GM12891 (cell line): Measurements from ENCODE around the gene NMNAT2.

Experiments
- DNase-seq: peaks from one replicate; pipeline ENCODE4 v3.0.0; 2011; ENCODE audit warnings: low spot score; ENCODE audit not compliant: insufficient read length
- FAIRE-seq: peaks from 2 replicates; lab custom pipeline; 2011; peaks lifted over from hg19 to GRCh38; lab: Jason Lieb, UNC
- PAX5 ChIP-seq: IDR thresholded peaks from 2 replicates; pipeline ENCODE4 v1.6.1; 2011; ENCODE audit warnings: low read length, moderate library complexity, mild to moderate bottlenecking; ENCODE audit not compliant: insufficient read depth, severe bottlenecking
- POLR2A ChIP-seq: IDR thresholded peaks from 2 replicates; pipeline ENCODE4 v1.6.1; 2011; ENCODE audit warnings: low read depth, low read length, control low read depth
- POLR2AphosphoS5 ChIP-seq: IDR thresholded peaks from 2 replicates; pipeline ENCODE4 v1.6.1; 2011; ENCODE audit warnings: low read depth, low read length, control low read depth
- POU2F2 ChIP-seq: IDR thresholded peaks from 2 replicates; pipeline ENCODE4 v1.6.1; 2011; ENCODE audit warnings: low read depth, mild to moderate bottlenecking, control low read depth, low read length, moderate library complexity
- SPI1 ChIP-seq: IDR thresholded peaks from 2 replicates; pipeline ENCODE4 v1.6.1; 2011; ENCODE audit warnings: low read depth, low read length, control low read depth
- TAF1 ChIP-seq: IDR thresholded peaks from 2 replicates; pipeline ENCODE4 v1.6.1; 2011; ENCODE audit warnings: low read depth, low read length, control low read depth

NMNAT2 gene

DNA sequence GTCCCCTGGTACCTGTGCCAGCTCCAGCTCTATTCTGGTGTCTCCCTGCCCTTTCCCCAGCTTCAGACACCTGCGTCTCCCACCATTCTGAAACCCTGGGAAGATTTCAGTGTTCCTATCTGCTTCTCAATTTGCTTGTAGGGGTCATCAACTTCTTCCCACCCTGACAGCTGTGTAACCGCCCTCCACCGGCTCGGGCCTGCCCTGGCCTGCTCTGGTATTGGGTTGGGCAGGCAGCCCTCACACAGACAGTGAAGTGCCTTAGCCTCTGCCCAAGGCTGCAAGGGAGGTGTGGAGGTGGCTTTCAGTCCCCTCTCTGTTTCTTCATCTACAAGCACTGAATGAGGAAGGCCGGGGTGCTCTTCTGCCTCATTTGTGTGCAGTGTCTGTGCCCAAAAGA, 134.9 kb downstream of the NMNAT2 start:
- no peak for DNase-seq
- TF ChIP-seq SPI1, result no peak
- no peak for TF ChIP-seq TAF1
- TF ChIP-seq PAX5, result no peak
- no peak for TF ChIP-seq POLR2AphosphoS5
- TF ChIP-seq POU2F2, result no peak
- no peak for FAIRE-seq

DNA sequence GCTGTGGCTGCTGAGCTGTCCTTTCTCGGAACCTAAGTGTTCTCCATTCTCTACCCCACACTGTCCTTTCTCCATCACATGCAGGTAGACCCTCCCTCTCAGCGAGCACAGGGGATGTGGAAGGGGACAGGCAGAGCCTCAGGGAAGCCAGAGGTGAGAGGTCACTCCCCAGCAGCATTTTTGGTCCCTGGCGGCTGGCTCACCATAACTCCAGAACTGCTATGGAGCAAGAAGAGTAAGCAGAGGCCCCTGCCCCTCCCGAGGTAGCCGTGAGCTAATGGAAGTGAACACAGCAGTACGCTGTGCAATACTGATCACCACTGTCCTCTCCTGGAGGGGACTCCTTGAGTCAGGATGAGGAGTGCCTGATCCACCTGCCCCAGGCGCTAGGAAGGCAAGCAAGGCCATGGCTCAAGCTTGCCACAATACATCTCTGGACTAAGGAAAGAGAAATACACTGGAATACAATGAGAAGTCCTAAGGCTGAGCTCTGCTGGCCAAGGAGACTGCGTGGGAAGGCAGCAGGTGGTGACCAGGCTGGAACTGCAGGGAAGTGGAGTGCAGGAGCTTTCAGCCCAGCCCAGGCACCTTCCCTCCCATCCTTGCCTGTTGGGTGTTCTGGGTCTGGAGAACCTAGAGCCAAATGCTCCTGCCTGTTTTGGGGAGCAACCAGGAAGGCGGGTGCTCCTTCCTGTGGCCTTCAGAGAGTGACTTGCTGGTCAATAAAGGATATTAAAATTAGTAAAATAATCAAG, 135.9 kb downstream of the NMNAT2 start:
- FAIRE-seq (no peak), DNase-seq (no peak)
- TF ChIP-seq PAX5 (no peak), POLR2AphosphoS5 (no peak), POLR2A (no peak), POU2F2 (no peak)

DNA sequence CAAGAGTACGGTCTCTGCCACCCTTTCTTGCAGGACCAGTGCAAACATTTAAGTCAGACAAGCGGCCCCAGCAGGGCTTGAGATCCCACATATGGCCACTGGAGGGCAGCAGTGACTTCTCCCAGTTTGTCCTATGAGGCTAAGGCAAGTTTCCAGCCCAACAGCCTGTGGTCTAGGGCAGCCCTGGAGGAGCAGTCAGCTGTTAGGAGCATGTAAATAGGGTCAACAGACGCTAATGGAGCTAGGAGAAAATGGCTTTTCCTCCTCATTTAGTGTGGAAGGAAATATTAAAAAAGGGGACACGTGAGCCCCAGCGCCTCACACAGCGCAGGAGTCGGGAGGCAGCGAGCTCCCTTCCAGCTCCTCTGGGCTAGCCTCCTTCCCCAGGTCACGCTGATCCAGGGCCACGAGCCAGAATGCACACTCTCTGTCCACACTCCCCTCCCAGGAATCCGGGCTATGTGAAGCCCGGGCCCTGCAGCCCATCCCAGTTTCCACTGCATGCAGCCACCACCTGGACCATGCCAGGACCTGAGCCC, 136.6 kb downstream of the NMNAT2 start:
- TF ChIP-seq POLR2AphosphoS5 (no peak), TAF1 (no peak), PAX5 (no peak), POU2F2 (no peak), POLR2A (no peak), SPI1 (no peak)
- DNase-seq (peak; percentile 58), FAIRE-seq (peak; percentile 87)

DNA sequence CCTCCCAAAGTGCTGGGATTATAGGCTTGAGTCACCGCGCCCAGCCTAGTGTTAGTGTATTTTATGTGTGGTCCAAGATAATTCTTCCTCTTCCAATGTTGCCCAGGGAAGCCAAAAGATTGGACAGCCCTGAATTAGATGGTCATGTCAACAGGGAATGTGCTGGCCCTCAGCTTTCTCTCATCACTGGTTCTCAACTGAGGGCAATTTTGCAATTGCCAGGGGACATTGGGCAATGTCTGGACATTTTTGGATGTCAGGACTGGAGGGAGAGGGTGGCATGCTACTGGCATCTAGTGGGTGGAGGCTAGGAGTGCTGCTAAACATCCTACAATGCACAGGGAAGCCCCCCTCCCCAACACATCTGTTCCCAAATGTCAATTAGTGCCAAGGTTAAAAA, 137.1 kb downstream of the NMNAT2 start:
- TF ChIP-seq PAX5 (no peak), TAF1 (no peak), POLR2AphosphoS5 (no peak), POU2F2 (no peak), SPI1 (no peak), POLR2A (no peak)
- no peak for FAIRE-seq
- no peak for DNase-seq

DNA sequence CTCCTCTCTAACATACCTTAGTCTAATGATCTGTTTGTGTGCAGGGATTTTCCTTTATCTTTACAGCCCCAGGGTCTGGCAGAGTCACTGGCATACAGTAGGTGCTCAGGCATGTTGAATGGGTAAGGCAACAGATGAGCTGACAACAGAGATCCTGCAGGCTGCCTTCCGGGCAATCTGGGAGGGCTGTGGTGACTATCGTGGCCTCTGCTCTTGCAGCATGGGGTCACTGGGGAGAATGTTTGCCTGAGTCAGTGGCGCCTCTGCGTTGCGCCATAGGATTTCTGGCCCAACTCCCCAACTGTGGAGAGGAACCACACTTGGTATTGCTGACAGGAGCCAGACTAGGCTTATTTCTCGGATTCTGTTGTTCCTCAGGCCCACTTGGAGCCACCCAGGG, 138.3 kb downstream of the NMNAT2 start:
- DNase-seq (no peak), FAIRE-seq (no peak)
- no peak for TF ChIP-seq SPI1

DNA sequence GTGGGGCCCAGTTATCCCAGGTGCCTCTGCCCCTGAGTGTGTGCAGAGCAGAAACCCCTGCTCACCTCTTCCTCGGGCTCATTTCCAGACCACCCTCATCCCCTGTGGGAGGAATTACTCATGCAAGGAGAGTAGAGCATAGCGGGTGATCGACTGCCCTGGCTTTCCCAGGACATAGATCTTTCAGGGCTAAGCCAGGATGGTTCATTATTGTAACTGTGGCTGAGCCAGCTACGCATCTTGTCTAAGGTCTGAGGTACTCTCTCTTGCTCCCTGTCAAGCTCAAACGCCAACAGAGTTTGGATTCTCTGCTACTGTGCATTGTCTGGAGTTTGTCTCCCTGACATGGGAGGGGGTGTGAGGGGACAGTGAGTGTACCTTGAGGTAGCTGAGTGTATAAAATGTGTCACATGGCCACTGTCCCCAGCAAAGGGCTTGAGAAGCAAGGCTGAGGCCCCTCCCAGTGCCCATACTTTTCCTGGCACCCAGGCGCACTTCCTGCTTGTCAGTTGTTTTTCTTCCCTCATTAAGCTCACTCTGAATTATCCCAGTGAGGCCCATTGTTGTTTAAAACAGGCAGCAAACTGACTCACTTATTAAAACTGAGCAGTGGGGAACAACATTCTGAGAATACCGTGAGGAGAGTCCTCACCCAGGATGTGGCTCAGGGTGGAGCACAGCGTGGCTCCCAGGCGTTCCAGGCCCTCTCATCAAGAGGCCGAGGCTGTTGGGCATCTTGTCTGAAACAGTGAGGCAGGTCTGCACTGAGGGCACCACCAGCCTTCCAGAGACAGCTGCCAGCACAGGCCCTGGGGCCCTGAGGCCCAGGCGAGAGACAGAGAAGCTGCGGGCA, 139.2 kb downstream of the NMNAT2 start:
- no peak for TF ChIP-seq TAF1
- TF ChIP-seq POLR2A, result no peak
- DNase-seq (no peak), FAIRE-seq (no peak)

DNA sequence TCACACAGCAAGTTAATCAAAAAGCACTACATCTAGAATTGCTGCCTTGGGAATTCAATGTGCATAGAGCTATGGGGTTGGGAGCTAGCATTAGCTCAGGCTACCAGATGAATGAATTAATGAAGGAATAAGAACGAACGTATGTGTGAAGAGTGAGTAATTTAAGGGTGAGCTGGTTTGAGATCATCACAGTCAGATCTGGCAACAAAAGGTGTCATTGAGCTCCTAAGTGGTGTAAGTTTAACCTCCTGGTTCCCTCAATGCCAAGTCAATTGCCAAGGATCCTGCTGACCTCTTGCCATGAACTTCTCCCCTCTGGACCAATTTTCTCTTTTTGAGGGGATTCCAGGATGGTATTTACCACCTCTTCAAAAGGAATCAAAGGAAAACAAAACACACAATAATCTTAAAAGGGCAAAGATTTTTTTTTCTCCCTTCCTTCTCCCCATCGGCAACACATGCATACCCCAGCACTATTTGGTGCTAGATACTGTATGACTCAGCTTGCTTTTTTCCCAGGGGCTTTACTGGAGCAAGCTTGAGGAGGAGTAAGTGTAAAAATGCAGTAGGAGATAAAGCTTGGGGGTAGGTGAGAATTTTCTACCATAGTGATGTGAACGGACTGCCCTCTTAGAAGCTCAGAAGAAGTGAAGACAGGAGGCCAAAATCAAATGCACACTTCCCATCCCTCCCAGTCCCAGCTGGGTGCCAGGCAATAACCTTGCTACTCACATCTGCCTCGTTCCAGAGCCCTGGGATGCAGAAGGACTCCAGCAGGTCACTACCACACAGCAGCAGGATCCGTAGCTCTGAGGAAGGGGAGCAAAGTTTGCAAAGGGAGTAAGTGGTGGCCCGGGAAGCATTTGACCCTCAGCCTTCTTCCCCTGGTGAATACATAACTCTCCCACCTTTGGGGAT, 140.1 kb downstream of the NMNAT2 start:
- FAIRE-seq, result no peak
- no peak for DNase-seq
- TF ChIP-seq TAF1, result no peak
- TF ChIP-seq POLR2AphosphoS5, result no peak
- TF ChIP-seq POLR2A, result no peak
- no peak for TF ChIP-seq SPI1
- TF ChIP-seq PAX5, result no peak
- TF ChIP-seq POU2F2, result no peak

DNA sequence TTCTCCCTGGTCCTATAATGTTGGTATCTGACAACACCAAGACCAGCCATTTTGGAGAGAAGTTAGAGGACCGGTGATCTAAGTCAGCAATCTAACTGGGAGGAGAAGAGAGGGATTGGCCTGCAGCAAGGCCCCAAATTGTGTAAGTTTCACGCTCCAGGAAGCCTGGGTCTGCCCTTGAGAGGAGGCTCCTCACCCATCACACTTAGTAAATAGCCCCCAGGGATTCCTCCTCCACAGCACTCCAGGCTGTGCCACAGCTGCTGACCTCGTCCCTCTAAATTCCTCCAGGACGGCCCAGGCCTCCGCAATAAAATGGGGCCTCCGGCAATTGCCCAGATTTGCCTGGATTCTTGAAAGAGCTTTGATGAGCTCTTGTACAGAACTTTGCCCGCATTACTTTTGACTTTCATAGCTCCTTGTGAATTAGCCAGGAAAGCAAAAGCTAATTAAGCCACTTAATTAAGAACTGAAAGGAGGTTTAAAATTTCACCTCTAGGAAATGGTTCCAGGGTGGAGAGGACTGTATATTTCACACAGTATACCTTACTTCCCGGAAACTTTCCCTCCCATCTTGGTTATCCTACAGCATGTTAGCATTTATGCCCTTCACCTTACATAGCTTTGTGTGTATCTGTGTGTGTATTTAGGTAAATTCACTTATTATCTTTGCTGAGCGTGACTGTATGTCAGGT, 141.6 kb downstream of the NMNAT2 start:
- no peak for TF ChIP-seq TAF1
- no peak for TF ChIP-seq PAX5
- no peak for TF ChIP-seq POLR2AphosphoS5
- no peak for TF ChIP-seq SPI1
- no peak for TF ChIP-seq POLR2A
- TF ChIP-seq POU2F2, result no peak
- DNase-seq, result no peak

More for the DNA sequence above, 141.6 kb downstream of the NMNAT2 start:
- no peak for FAIRE-seq
